ENCODE results near the gene PRKCD.

- peak; percentile 86 for TF ChIP-seq CTCF (IDR thresholded peaks at IDR 0.05)
- no peak for TF ChIP-seq EZH2 (IDR thresholded peaks at IDR 0.05; ENCODE audit: borderline replicate concordance, insufficient read depth, low read depth, low read length, poor library complexity, severe bottlenecking)
These were observed 26.3 kb upstream of the PRKCD start for GRCh38 chr3:53134631-53135232.
